ENCODE results near the gene NUP43. TPM values are rescaled to one million over a fixed set of nuclear protein-coding genes. Genes with fewer than 3 reads are reported as not detected.

The NUP43 gene
- total and polyA plus RNA-seq, 9 donors: 8.9 to 37.3 (median 25.8) TPM

DNA sequence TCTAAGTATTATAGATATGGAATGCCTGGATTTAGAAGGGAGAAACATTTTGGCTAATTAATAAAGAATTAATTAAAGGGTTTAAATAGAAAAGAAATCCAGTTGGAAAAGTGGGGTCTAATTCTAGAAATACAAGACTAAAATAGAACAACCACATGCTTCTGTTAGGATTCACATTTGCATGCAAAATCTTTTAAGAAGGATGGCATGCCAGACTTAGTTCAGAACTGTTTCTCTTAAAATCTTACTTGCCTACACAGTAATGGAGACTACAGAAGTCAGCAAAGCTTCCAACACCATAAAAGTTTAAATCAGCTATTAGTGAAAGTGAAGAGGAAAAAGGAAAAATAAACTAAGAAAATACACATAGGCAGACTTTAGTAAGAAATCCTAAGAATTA, 65.1 kb downstream of the NUP43 start:
- Histone ChIP-seq H3K27me3 (no peaks in the 10 kb centered on the region), H3K36me3 (no peaks in the 10 kb centered on the region), H3K9me3 (no peaks in the 10 kb centered on the region), H3K4me3 (no peak overlapping the region), H3K4me1 (ENCODE audit: insufficient read depth) (no peaks in the 10 kb centered on the region), H3K27ac (no peak overlapping the region)
- intact Hi-C loops (cut with DNase I): no loop called here
- TF ChIP-seq, protein P1, sequence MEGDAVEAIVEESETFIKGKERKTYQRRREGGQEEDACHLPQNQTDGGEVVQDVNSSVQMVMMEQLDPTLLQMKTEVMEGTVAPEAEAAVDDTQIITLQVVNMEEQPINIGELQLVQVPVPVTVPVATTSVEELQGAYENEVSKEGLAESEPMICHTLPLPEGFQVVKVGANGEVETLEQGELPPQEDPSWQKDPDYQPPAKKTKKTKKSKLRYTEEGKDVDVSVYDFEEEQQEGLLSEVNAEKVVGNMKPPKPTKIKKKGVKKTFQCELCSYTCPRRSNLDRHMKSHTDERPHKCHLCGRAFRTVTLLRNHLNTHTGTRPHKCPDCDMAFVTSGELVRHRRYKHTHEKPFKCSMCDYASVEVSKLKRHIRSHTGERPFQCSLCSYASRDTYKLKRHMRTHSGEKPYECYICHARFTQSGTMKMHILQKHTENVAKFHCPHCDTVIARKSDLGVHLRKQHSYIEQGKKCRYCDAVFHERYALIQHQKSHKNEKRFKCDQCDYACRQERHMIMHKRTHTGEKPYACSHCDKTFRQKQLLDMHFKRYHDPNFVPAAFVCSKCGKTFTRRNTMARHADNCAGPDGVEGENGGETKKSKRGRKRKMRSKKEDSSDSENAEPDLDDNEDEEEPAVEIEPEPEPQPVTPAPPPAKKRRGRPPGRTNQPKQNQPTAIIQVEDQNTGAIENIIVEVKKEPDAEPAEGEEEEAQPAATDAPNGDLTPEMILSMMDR (IDR thresholded peaks at IDR 0.05): no peak
- TF ChIP-seq POLR2A (IDR thresholded peaks at IDR 0.05) (no peak), EP300 (IDR thresholded peaks at IDR 0.05) (no peak)
- no peak for DNase-seq

DNA sequence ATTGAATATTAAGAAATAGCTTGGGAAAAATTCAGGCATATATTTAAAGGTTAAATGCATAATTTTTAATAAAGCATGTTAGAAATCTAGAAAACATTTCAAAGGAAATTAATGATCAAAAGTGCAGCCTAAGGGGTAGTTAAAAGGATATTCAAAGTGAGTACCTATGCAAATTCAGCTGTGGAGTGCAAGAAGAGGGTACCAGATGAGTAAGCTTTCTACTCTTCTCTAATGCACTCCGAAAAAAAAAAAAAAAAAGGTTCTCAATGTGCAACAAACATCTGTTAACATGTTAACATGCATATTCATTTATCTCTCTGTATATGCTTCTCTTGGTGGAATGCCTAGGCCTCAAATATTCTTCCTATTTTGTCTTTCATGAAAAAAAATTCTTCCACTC, 65.8 kb downstream of the NUP43 start:
- Histone ChIP-seq H3K27ac (no peak overlapping the region), H3K9me3 (no peaks in the 10 kb centered on the region), H3K4me3 (no peak overlapping the region), H3K27me3 (no peaks in the 10 kb centered on the region), H3K4me1 (ENCODE audit: insufficient read depth) (no peaks in the 10 kb centered on the region), H3K36me3 (no peaks in the 10 kb centered on the region)
- 43 to 54% (median 53%) methylated on average over 1 of the region's 1 CpG for WGBS, 3 donors
- TF ChIP-seq EP300 (IDR thresholded peaks at IDR 0.05) (no peak), POLR2A (IDR thresholded peaks at IDR 0.05) (no peak)
- TF ChIP-seq, protein P1 (IDR thresholded peaks at IDR 0.05): no peak
- intact Hi-C loops (cut with DNase I): no loop called here
- no peak for DNase-seq

Other genes starting within 250 kb of the NUP43 start
- gene PPIL4, start 200.5 kb downstream of the NUP43 start, total RNA-seq: 10 to 100 TPM; 35.1 to 50.6 (median 39.5) TPM
- 10 to 100 TPM; 29.4 to 32.5 TPM for gene PPIL4, start 200.5 kb downstream of the NUP43 start, polyA plus RNA-seq
- gene GINM1, start 180.2 kb downstream of the NUP43 start, total RNA-seq: 10 to 100 TPM; 50.4 to 82.6 (median 62.3) TPM
- gene GINM1, start 180.2 kb downstream of the NUP43 start, polyA plus RNA-seq: 10 to 100 TPM; 68.3 to 69.8 TPM
- 10 to 100 TPM; 10.6 to 21.3 (median 18.3) TPM for gene KATNA1, start 97.8 kb downstream of the NUP43 start, total RNA-seq
- gene KATNA1, start 97.8 kb downstream of the NUP43 start, polyA plus RNA-seq: 10 to 100 TPM; 21.4 to 31.4 TPM
- gene LATS1, start 28.4 kb downstream of the NUP43 start, total RNA-seq: 10 to 100 TPM; 19.6 to 46.0 (median 36.4) TPM
- 10 to 100 TPM; 10.7 to 19.1 TPM for gene LATS1, start 28.4 kb downstream of the NUP43 start, polyA plus RNA-seq
- 10 to 100 TPM; 48.1 to 61.8 (median 54.7) TPM for gene PCMT1, start 3.2 kb upstream of the NUP43 start, total RNA-seq
- gene PCMT1, start 3.2 kb upstream of the NUP43 start, polyA plus RNA-seq: 10 to 100 TPM; 49.5 to 71.8 TPM
- gene LRP11, start 117.8 kb upstream of the NUP43 start, total RNA-seq: 10 to 100 TPM; 26.2 to 48.2 (median 37.5) TPM
- gene LRP11, start 117.8 kb upstream of the NUP43 start, polyA plus RNA-seq: 10 to 100 TPM; 21.8 to 45.2 TPM
- under 1 TPM in 4 of 7 donors, not detected in 3; 0.18 to 0.69 (median 0.29) TPM for gene RAET1E, start 151.6 kb upstream of the NUP43 start, total RNA-seq
- gene RAET1E, start 151.6 kb upstream of the NUP43 start, polyA plus RNA-seq: under 1 TPM; 0.11 to 0.23 TPM
- gene RAET1G, start 176.6 kb upstream of the NUP43 start, total RNA-seq: 1 to 10 TPM in 1 of 7 donors, under 1 TPM in 5, not detected in 1; 0.42 to 1.1 (median 0.64) TPM
- gene RAET1G, start 176.6 kb upstream of the NUP43 start, polyA plus RNA-seq: 1 to 10 TPM in 1 of 2 donors, under 1 TPM in 1; 0.86 to 1.5 TPM
- under 1 TPM in 1 of 7 donors, not detected in 6; 0.23 TPM for gene ULBP2, start 195.5 kb upstream of the NUP43 start, total RNA-seq
- gene ULBP2, start 195.5 kb upstream of the NUP43 start, polyA plus RNA-seq: 1 to 10 TPM in 1 of 2 donors, under 1 TPM in 1; 0.08 to 3.6 TPM
- gene ULBP1, start 217.4 kb upstream of the NUP43 start, total RNA-seq: 1 to 10 TPM in 1 of 7 donors, under 1 TPM in 3, not detected in 3; 0.08 to 1.2 (median 0.09) TPM
- 1 to 10 TPM in 1 of 2 donors, under 1 TPM in 1; 0.02 to 7.7 TPM for gene ULBP1, start 217.4 kb upstream of the NUP43 start, polyA plus RNA-seq